GM21786 (cell line): Measurements from ENCODE around the gene FZR1.
"Not testable (repeated sequence)": the region's sequence is repeated elsewhere in the genome, so short reads cannot be mapped to it uniquely, and the experiment has no call there.

ENCODE experiments used
- ATAC-seq: cut with Tn5 transposase; IDR thresholded peaks from one replicate; pipeline ENCODE4 v1.9.1; 2021; ENCODE audit not compliant: unreplicated experiment

The FZR1 gene

DNA sequence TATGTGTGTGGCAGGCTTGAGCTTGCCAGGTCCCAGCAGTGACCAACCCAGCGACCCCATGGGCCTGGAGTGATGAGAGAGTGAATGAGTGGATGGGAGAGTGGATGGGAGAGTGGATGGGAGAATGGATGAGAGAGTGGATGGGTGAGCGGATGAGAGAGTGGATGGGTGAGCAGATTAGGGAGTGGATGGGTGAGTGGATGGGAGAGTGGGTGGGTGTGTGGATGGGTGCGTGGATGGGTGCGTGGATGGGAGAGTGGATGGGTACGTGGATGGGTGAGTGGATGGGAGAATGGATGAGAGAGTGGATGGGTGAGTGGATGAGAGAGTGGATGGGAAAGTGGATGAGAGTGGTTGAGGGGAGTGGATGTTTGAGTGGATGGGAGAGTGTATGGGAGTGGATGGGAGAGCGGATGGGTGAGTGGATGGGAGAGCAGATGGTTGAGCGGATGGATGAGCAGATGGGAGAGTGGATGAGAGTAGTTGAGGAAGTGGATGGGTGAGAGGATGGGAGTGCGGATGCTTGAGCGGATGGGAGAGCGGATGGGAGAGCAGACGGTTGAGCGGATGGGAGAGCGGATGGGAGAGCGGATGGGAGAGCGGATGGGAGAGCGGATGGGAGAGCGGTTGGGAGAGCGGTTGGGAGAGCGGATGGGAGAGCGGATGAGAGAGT, 22.6 kb downstream of the FZR1 start:
- ATAC-seq = no peak

DNA sequence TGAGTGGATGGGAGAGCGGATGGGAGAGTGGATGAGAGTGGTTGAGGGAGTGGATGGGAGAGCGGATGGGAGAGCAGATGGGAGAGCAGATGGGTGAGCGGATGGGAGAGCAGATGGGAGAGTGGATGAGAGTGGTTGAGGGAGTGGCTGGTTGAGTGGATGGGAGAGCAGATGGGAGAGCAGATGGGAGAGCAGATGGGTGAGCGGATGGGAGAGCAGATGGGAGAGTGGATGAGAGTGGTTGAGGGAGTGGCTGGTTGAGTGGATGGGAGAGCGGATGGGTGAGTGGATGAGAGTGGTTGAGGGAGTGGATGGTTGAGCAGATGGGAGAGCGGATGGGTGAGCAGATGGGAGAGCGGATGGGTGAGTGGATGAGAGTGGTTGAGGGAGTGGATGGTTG, 23.2 kb downstream of the FZR1 start:
- not testable (repeated sequence) for ATAC-seq

DNA sequence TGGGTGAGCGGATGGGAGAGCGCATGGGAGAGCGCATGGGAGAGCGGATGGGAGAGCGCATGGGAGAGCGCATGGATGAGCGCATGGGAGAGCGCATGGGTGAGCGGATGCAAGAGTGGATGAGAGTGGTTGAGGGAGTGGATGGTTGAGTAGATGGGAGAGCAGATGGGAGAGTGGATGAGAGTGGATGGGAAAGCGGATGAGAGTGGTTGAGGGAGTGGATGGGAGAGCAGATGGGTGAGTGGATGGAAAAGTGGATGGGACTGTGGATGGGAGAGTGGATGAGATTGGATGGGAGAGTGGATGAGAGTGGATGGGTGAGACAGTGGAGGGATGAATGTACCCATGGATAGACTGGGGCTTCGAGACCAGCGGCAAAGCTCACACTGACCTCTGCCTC, 24.3 kb downstream of the FZR1 start:
- ATAC-seq = no peak

DNA sequence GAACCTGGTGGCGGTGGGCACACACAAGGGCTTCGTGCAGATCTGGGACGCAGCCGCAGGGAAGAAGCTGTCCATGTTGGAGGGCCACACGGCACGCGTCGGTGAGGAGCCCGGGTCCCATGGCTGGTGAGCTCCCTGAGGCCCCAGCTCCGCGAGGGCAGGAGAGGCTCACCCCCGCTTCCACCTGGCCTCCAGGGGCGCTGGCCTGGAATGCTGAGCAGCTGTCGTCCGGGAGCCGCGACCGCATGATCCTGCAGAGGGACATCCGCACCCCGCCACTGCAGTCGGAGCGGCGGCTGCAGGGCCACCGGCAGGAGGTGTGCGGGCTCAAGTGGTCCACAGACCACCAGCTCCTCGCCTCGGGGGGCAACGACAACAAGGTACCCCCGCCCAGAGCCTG, 25.6 kb downstream of the FZR1 start:
- no peak for ATAC-seq

- ATAC-seq = no peak
Measured at GRCh38 chr19:3532154-3532786, 26.2 kb downstream of the FZR1 start.

- no peak for ATAC-seq
Measured at GRCh38 chr19:3533033-3533432, 26.9 kb downstream of the FZR1 start.

DNA sequence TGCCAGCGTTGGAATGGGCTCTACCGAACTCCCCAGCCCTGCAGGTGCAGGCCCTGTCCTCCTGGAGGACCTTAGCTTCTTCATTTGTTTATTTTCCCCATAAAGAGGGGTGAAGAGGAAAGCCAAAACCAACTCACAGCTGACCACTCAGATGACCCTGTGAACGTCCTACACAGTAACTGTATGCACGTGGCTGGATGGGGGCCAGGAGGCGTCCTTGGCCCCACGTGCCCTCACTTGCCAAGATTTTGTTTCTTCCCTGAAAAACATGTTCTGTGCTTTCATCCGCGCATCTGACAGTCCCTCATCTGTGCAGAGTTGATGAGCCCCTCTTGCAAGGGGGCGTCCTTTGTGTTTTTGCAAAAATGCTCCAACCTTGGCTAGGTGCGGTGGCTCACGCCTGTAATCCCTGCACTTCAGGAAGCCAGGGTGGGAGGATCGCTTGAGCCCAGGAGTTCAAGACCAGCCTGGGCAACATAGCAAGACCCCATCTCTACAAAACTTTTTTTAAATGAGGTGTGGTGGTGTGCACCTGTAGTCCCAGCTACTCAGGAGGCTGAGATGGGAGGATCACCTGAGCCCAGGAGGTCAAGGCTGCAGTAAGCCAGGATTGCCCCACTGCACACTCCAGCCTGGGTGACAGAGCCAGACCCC, 27.6 kb downstream of the FZR1 start:
- no peak for ATAC-seq

DNA sequence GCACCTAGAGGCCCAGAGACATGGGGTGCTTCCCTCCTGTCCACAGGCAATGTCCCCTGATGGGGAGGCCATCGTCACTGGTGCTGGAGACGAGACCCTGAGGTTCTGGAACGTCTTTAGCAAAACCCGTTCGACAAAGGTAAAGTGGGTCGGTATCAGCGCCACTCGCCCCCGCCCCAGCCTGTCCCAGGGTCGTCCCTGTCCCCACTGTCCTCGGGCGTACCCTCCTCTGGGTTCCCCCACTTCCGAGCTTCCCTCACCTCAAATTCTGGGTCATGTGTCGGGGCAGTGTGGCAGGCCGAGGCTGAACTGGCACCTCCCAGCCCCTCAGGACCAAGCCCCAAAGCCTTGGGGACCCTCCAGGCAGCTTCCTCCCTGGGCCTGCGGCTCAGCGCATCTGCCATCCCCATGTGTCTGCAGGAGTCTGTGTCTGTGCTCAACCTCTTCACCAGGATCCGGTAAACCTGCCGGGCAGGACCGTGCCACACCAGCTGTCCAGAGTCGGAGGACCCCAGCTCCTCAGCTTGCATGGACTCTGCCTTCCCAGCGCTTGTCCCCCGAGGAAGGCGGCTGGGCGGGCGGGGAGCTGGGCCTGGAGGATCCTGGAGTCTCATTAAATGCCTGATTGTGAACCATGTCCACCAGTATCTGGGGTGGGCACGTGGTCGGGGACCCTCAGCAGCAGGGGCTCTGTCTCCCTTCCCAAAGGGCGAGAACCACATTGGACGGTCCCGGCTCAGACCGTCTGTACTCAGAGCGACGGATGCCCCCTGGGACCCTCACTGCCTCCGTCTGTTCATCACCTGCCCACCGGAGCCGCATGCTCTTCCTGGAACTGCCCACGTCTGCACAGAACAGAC, 28.5 kb downstream of the FZR1 start:
- ATAC-seq = no peak

DNA sequence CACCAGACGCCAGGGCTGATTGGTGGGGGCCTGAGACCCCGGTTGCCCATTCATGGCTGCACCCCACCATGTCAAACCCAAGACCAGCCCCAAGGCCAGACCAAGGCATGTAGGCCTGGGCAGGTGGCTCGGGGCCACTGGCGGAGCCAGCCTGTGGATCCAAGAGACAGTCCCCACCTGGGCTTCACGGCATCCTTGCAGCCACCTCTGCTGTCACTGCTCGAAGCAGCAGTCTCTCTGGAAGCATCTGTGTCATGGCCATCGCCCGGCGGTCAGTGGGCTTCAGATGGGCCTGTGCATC, 29.1 kb downstream of the FZR1 start:
- ATAC-seq = no peak

GRCh38 chr19:3535563-3535965, 29.5 kb downstream of the FZR1 start:
- no peak for ATAC-seq

- no peak for ATAC-seq
Measured at GRCh38 chr19:3535981-3536380, 29.9 kb downstream of the FZR1 start.

- no peak for ATAC-seq
Measured at GRCh38 chr19:3536429-3537100, 30.5 kb downstream of the FZR1 start.

- no peak for ATAC-seq
Measured at GRCh38 chr19:3537101-3537437, 31.0 kb downstream of the FZR1 start.

DNA sequence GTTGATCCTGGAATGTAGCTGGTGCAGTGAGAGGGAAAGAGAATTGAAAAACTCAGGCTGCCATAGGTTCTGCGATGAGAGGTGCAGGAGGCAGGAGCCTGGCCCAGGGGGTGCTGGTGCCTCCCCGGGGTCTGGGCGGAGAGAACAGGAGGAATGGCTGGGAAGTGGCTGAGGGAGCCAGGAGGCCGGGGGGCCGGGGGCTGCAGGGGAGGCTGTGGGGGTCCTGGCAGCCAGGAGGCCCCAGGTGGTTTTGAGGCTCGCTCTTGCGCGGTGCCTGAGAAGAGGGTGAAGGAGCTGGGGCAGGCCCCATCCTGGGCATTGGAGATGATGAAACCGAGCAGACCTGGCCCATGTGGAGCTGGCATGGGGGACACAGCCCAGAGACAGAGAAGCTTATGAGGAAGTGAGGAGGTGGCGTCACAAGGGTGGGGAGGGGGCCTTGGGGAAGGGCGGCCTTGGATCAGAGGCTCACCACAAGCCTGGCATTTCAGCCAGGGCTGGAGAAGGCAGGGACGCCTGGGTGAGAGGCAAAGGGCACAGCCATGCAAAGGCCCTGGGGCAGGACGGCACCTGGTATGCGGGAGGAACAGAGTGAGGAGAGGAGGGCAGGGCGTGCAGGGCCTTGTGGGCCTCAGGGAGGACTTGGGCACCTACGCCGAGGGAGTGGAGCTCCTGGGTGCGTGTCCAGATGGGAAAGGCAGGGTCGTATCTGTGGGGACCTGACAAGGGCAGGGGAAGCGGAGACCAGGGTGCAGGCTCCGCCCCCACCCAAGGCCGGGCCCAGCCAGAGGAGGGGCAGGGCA, 31.5 kb downstream of the FZR1 start:
- no peak for ATAC-seq

DNA sequence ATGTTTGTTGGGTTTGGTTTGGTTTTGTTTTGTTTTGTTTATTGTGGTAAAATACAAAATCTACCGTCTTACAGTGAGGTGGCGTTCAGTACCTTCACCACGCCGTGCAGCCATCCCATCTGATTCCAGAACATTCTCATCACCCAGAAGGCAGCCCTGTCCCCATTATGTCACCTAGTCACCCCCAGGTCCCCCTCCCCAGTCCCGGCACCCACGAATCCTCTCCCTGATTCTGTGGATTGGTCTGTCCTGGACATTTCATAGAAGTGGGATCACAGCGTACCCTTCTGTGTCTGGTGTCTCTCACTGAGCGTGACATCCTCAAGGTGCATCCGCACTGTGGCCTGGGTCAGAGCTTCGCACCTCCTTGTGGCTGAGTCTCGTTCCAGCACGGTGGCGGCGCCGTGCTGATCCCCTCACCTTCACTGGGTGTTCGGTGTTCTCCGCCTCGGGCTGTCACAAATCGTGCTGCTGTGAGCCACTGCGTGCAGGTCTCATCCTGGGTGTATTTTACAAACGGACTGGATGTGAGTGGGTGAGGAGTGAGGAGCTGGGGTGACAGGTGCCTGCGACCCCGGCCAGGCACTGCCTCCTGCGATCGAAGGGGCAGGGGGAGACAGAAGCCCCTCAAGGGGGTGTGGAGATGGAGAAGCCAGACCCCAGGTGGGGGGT, 32.3 kb downstream of the FZR1 start:
- ATAC-seq = no peak

GRCh38 chr19:3538965-3539755, 33.0 kb downstream of the FZR1 start, which contains the start of gene TEKTIP1:
TEKTIP1 (plus strand) TSS chr19:3539174; CDS start chr19:3539178, 4 bp downstream.
- ATAC-seq = no peak

DNA sequence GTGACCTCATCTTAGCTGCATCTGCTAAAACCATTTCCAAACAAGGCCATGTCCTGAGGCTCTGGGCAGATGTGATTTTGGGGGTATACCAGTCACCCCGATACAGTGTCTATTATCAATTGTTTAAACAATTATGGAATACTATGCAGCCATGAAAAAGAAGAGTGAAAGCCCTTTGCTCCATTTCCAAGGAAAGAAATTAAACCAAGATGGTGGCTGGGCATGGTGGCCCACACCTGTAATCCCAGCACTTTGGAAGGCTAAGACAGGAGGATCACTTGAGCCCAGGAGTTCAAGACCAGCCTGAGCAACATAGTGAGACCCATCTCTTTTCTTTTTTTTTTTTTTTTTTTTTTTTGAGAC, 33.6 kb downstream of the FZR1 start:
- no peak for ATAC-seq

DNA sequence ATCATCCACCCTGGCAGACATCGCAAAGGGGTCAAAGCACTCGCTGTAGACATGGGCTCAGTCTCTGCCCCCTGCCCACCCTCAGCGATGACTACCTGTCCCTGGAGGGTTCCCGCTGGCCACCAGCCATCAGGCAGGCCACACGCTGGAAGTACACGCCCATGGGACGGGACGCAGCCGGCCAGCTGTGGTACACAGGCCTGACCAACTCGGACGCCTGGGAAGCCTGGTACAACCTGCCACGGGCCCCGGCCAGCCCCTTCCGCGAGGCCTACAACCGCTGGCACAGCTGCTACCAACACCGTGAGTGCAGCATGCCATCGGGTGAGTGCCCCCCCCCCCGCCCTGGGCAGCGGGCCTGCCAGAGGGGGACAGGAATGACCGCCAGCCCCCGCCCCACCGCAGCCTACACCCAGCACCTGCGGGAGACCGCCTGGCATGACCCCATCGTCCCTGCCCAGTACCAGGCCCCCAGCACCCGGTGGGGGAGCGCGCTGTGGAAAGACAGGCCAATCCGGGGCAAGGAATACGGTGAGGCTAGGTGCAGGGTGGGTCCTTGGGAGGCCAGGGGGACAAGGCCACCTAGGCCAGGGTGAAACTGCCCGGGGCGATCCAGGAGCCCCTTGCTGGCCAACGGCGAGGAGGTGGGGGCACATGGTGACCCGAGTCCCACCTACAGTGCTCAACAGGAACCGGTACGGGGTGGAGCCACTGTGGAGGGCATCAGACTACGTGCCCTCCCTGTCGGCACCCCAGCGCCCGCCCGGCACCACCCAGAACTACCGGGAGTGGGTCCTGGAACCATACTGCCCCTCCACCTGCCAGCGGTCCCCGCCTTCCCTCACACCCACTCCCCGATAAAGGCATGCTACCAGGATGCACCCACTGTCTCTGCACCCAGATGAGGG, 37.3 kb downstream of the FZR1 start:
- no peak for ATAC-seq
